Erythroblast (primary cell): Measurements from ENCODE around the gene TAF6L.

Source experiments
- GATA1 ChIP-seq: IDR thresholded peaks from 2 replicates; pipeline ENCODE4 v1.6.1; 2011; ENCODE audit warnings: low read depth, mild to moderate bottlenecking, control low read depth, low read length, moderate library complexity
- POLR2A ChIP-seq: IDR thresholded peaks from 2 replicates; pipeline ENCODE4 v1.6.1; 2011; ENCODE audit warnings: mild to moderate bottlenecking, low read length

DNA sequence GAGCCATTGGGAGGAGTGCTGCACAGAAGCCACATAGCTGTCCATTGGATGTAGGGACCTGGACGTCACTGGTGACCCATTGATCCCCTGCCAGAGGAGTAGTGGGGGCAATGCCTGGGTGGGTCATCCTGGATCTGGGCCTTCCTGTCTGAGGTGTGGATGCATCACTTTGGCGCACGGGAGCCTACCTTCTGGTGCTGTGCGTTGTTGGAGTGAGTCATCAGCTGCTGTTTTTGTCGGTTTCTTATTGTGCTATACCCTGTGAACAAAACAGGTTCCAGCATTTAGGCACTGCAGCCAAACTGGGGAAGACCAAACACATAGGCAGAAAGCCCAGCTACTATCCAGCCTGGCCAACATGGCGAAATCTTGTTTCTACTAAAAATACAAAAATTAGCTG lies 3.2 kb downstream of the TAF6L start:
- TF ChIP-seq POLR2A (no peak), GATA1 (no peak)
